Lower leg skin (tissue), 3 donors: ENCODE data around the gene RNF141.

Source experiments
- CTCF ChIP-seq, 3 donors: fragments of 450-650 bp; IDR thresholded peaks; one replicate each; pipeline ENCODE4 v1.5.1; 2016; ENCODE audit warnings: antibody characterized with exemption in 3 of 3, mild to moderate bottlenecking in 3 of 3, moderate library complexity in 2 of 3
- POLR2A ChIP-seq, 2 donors: fragments of 450-650 bp; IDR thresholded peaks; one replicate each; pipeline ENCODE4 v1.6.1; 2016 to 2017; ENCODE audit warnings: antibody characterized with exemption in 2 of 2, mild to moderate bottlenecking in 1 of 2, moderate library complexity in 1 of 2

DNA sequence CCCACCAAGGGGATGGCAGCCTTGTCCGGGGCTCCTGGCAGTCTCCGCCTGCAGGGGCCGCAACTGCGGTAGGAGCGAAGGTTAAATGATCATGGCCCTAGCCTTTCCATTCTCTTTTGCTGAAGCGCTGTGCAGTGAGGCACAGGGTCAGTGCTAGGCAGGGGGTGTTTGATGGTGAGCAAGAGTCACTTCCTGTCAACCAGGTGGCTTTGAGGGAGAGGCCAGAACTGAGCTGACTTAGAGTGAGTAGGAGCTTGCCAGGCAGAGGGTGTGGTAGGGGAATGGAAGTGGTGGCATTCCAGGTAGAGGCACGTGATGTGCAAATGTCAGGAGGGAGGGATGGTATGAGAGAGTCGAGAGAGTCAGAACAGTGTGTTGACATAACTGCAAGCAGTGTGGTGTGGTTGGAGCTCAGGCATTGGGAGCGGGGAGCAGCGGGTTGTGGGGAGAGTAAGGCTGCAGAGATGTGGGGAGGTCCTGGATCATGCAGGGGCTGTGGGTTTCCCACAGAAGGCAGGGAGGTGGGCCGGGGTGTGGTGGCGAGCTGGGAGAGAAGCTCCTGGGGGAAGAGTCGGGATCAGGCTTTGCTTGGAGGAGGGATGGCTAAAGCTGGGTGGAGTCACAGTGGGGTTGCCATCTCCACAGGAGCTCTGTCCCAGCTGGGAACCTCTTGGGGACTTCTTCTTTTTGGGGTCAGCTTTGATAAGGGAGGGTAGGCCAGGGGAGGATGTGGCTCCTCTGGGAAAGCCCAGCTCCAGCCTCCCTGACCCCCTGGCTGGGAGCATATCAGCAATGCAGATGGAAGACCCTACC is 52.7 kb downstream of the RNF141 start:
- TF ChIP-seq CTCF (IDR thresholded peaks at IDR 0.05) (no peak), POLR2A (IDR thresholded peaks at IDR 0.05) (no peak)
